ENCODE results near the gene SERPINF2.
A peak's percentile ranks its signal among the peaks of the same experiment; 100 is the strongest.
"Not testable (repeated sequence)": the region's sequence is repeated elsewhere in the genome, so short reads cannot be mapped to it uniquely, and the experiment has no call there.

SERPINF2 gene

DNA sequence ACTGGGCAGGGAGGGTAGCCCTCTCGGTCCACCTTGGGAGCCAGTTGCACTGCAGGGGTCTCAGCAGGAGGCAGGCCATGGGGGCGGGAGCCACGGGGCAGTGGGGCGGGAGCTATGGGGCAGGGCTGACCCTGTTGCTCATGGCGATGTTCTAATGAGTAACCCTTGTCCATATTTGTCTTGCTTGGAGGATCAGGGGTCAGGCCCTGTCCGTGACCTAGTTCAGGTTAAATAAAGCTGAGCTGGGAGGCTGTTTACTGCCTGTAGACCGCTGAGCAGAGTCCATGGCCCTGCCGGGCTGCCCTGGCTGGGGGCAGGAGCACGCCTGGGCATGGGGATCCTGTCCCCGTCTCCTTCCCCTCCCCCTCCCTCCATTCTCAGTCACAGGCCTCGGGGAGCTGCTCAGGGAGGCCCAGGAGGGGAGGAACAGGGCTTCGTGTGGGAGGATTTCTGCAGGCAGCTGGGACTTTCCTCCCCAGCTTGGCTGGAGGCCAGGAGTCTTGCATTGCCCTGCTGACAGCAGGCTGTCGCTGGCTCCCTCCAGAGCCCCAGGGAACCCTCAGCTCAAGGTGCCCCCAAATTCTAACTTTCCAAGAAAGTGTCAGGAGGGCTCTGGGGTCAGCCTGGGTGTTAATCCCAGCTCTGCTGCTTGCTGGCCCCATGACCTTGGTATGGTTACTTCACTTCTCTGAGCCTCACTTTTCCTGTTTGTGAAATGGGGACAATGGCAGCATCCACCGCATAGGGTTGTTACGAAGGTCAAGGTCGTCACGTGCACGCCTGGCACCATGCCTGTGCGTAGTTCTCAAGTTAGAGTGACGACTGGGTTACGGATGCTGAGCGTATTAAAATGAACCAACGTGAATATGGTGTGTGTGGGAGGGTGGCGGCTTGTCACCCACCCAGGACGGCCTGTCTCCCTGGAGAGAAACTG is 6.1 kb upstream of the SERPINF2 start:
- DNase-seq (ENCODE audit: low read depth) = peak; percentile 95
- H3K4me3 ChIP-seq (replicated peaks; ENCODE audit: low read depth, low read length) = no peak overlapping the region

GRCh38 chr17:1737531-1738291 is 5.0 kb upstream of the SERPINF2 start:
- DNase-seq (ENCODE audit: low read depth) = no peak
- no peak for TF ChIP-seq CTCF (IDR thresholded peaks at IDR 0.05; ENCODE audit: low read length, missing control alignments)
- no peak overlapping the region for H3K4me3 ChIP-seq (replicated peaks; ENCODE audit: low read depth, low read length)

More for the DNA sequence above, 6.1 kb upstream of the SERPINF2 start:
- no peak for TF ChIP-seq CTCF (IDR thresholded peaks at IDR 0.05; ENCODE audit: low read length, missing control alignments)

- H3K4me3 ChIP-seq (replicated peaks; ENCODE audit: low read depth, low read length); DNase-seq (ENCODE audit: low read depth): not testable (repeated sequence)
These were observed 772 bp upstream of the SERPINF2 start for GRCh38 chr17:1741899-1742298.

DNA sequence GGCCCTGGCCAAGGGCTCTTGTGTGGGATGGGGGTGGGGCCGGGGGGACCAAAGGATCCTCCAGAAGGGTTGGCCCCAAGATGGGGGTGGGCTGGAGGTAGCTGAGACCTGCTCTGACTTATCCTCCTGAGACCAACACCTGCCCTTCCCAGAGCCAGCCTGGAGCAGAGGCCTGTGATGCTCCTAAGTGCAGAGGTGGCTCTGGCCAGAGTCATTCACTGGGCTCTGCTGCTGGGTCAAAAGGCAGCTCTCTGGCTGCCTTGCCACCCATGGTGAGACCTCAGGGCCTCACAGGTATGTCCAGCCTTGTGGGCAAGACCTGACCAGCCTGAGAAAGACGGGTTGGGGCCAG is 393 bp downstream of the SERPINF2 start:
- no peak for TF ChIP-seq CTCF (IDR thresholded peaks at IDR 0.05; ENCODE audit: low read length, missing control alignments)
- no peak overlapping the region for H3K4me3 ChIP-seq (replicated peaks; ENCODE audit: low read depth, low read length)
- DNase-seq (ENCODE audit: low read depth) = no peak

- H3K4me3 ChIP-seq (replicated peaks; ENCODE audit: low read depth, low read length) = no peak overlapping the region
- TF ChIP-seq CTCF (IDR thresholded peaks at IDR 0.05; ENCODE audit: low read length, missing control alignments) = no peak
- DNase-seq (ENCODE audit: low read depth) = no peak
These were observed 2.2 kb downstream of the SERPINF2 start for GRCh38 chr17:1744551-1745512.

GRCh38 chr17:1745513-1746020 is 2.9 kb downstream of the SERPINF2 start:
- DNase-seq (ENCODE audit: low read depth) = no peak
- no peak for TF ChIP-seq CTCF (IDR thresholded peaks at IDR 0.05; ENCODE audit: low read length, missing control alignments)
- no peak overlapping the region for H3K4me3 ChIP-seq (replicated peaks; ENCODE audit: low read depth, low read length)
